ENCODE data around the gene TMEM9. TPM values are rescaled to one million over a fixed set of nuclear protein-coding genes. Genes with fewer than 3 reads are reported as not detected.

The TMEM9 gene
- total RNA-seq, result 10 to 100 TPM; 51.7 to 61.5 (median 56.7) TPM

- TF ChIP-seq POLR2A (IDR thresholded peaks at IDR 0.05) (no peak), CTCF (IDR thresholded peaks at IDR 0.05) (no peak), POLR2AphosphoS5 (IDR thresholded peaks at IDR 0.05) (peak; percentile 39)
- peak; percentile 98 for ATAC-seq
- 15 to 20% methylated on average over 6 to 8 of the region's 31 CpGs for WGBS, 2 donors (ENCODE audit: low coverage in 1 of 2)
- peaks cover 0 to 24% of the 10 kb centered on the region in 2 donors for H3K36me3 ChIP-seq
- H3K4me1 ChIP-seq, result peaks cover 0 to 25% (median 8%) of the 10 kb centered on the region in 3 donors
- peak within 1 kb of the TSS; percentile 50 to 77 for H3K4me3 ChIP-seq
- H3K27ac ChIP-seq, result peak within 1 kb of the TSS in 3 of 4 donors; percentile 75 to 84 (median 82)
- no peaks in the 10 kb centered on the region for H3K27me3 ChIP-seq
- no peaks in the 10 kb centered on the region for H3K9me3 ChIP-seq
Observed at GRCh38 chr1:201154389-201155165, at the start of gene TMEM9. Gene TMEM9 (minus strand): TSS chr1:201154474. CDS start chr1:201153923, 551 bp downstream.

- ATAC-seq, result no peak
- 80% methylated on average over 1 of the region's 3 CpGs; no CpG with 5 or more reads in 1 of the 2 donors for WGBS, 2 donors (ENCODE audit: low coverage in 1 of 2)
- no peaks in the 10 kb centered on the region for H3K9me3 ChIP-seq
Observed at GRCh38 chr1:201198598-201198997, 44.3 kb upstream of the TMEM9 start.

GRCh38 chr1:201194046-201194445, 39.8 kb upstream of the TMEM9 start:
- no peaks in the 10 kb centered on the region for H3K36me3 ChIP-seq
- H3K27ac ChIP-seq, result no peak overlapping the region
- no CpG with 5 or more reads among the region's 6 CpGs for WGBS, 2 donors (ENCODE audit: low coverage in 1 of 2)
- no peaks in the 10 kb centered on the region for H3K4me1 ChIP-seq
- no peaks in the 10 kb centered on the region for H3K9me3 ChIP-seq
- no peak for TF ChIP-seq EP300 (IDR thresholded peaks at IDR 0.05)
- no peak for TF ChIP-seq POLR2A (IDR thresholded peaks at IDR 0.05)
- no peak for TF ChIP-seq POLR2AphosphoS5 (IDR thresholded peaks at IDR 0.05)
- H3K27me3 ChIP-seq, result peaks cover 21% of the 10 kb centered on the region
- ATAC-seq, result no peak
- no peak overlapping the region for H3K4me3 ChIP-seq

More at GRCh38 chr1:201198598-201198997, 44.3 kb upstream of the TMEM9 start:
- Histone ChIP-seq H3K36me3 (no peaks in the 10 kb centered on the region), H3K27ac (no peak overlapping the region), H3K4me1 (no peaks in the 10 kb centered on the region), H3K4me3 (no peak overlapping the region), H3K27me3 (no peaks in the 10 kb centered on the region)
- TF ChIP-seq POLR2A (IDR thresholded peaks at IDR 0.05) (no peak), POLR2AphosphoS5 (IDR thresholded peaks at IDR 0.05) (no peak), CTCF (IDR thresholded peaks at IDR 0.05) (no peak), EP300 (IDR thresholded peaks at IDR 0.05) (no peak)

- 63 to 78% methylated on average over 1 of the region's 3 CpGs for WGBS, 2 donors (ENCODE audit: low coverage in 1 of 2)
- no peak for ATAC-seq
- H3K36me3 ChIP-seq, result no peaks in the 10 kb centered on the region
- no peaks in the 10 kb centered on the region for H3K9me3 ChIP-seq
- no peak for TF ChIP-seq CTCF (IDR thresholded peaks at IDR 0.05)
- TF ChIP-seq POLR2A (IDR thresholded peaks at IDR 0.05), result no peak
- no peak for TF ChIP-seq EP300 (IDR thresholded peaks at IDR 0.05)
- TF ChIP-seq POLR2AphosphoS5 (IDR thresholded peaks at IDR 0.05), result no peak
- no peaks in the 10 kb centered on the region for H3K4me1 ChIP-seq
- H3K4me3 ChIP-seq, result no peak overlapping the region
- H3K27ac ChIP-seq, result no peak overlapping the region
- peaks cover 21% of the 10 kb centered on the region for H3K27me3 ChIP-seq
Observed at GRCh38 chr1:201192261-201192788, 38.1 kb upstream of the TMEM9 start.

GRCh38 chr1:201191653-201192260, 37.5 kb upstream of the TMEM9 start:
- peaks cover 21% of the 10 kb centered on the region for H3K27me3 ChIP-seq
- no peaks in the 10 kb centered on the region for H3K4me1 ChIP-seq
- WGBS, 2 donors (ENCODE audit: low coverage in 1 of 2), result 57% methylated on average over 7 of the region's 18 CpGs; no CpG with 5 or more reads in 1 of the 2 donors
- H3K4me3 ChIP-seq, result no peak overlapping the region
- no peaks in the 10 kb centered on the region for H3K36me3 ChIP-seq
- TF ChIP-seq POLR2AphosphoS5 (IDR thresholded peaks at IDR 0.05) (no peak), CTCF (IDR thresholded peaks at IDR 0.05) (no peak), EP300 (IDR thresholded peaks at IDR 0.05) (no peak), POLR2A (IDR thresholded peaks at IDR 0.05) (no peak)
- ATAC-seq, result no peak
- no peaks in the 10 kb centered on the region for H3K9me3 ChIP-seq
- H3K27ac ChIP-seq, result no peak overlapping the region
